HG03571 (cell line): ENCODE measurements around the gene KIRREL2.
"Not testable (repeated sequence)": the region's sequence is repeated elsewhere in the genome, so short reads cannot be mapped to it uniquely, and the experiment has no call there.

ENCODE experiments used
- ATAC-seq: cut with Tn5 transposase; IDR thresholded peaks from one replicate; pipeline ENCODE4 v1.9.1; 2021; ENCODE audit not compliant: unreplicated experiment

The KIRREL2 gene

GRCh38 chr19:35856546-35857149, at the start of gene KIRREL2:
KIRREL2 (plus strand) TSS chr19:35856911; CDS start chr19:35857120, 209 bp downstream.
- no peak for ATAC-seq

DNA sequence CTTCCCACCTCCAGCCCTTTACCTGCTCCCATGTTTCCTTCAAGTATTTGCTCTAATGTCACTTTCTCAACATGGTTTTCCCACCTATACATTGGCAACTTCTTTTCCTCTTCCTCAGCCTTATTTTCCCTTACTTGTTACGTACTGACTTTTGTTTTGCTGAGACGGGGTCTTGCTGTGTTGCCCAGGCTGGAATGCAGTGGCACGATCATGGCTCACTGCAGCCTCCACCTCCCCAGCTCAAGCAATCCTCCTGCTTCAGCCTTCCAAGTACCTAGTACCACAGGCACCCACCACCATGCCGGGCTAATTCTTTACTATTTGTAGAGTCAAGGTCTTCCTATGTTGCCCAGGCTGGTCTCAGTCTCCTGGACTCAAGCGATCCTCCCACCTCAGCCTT, 49.1 kb upstream of the KIRREL2 start:
- no peak for ATAC-seq

DNA sequence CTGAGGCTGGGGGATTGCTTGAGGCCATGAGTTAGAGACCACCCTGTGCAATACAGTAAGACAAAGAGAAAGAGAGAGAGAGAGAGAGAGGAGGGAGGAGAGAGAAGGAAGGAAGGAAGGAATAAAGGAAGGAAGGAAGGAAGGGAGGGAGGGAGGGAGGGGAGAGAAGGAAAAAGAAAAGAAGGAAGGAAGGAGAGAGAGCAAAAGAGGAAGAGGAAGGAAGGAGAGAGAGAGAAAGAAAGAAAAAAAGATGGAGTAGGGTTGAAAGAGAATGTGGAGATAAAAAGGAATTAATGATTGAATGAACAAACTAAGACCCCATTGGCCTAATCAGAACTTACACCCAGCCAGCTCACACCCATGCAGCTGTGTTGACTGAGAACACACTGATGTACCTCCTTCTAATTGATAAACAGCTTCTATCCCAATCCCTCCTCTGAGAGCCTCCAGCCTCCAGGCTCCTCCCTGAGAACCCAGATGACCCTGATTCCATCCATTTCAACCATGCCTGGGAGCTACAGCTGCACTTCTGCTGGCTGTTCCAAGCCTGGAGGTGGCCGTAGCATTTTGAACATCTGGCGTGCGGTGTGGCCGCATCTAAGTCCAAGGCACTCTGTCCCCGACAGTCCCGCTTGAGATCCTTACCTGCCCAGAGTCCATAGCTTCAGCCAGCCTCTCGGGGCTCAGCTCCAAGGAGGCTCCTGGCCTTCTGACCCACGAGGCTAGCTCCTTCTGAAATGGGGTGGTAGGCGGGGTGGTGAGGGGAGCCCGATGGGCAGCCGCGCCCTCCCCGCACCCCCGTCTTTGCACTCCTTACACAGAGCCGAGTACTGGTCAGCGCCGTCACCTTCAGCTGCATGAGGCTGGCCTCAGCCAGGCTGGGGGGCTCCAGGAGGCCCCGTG, 45.1 kb upstream of the KIRREL2 start:
- ATAC-seq, result no peak

GRCh38 chr19:35812220-35813042, 44.3 kb upstream of the KIRREL2 start, which contains the start of gene PRODH2:
PRODH2 (minus strand) TSS chr19:35812845; CDS start chr19:35812805, 40 bp downstream.
- no peak for ATAC-seq

DNA sequence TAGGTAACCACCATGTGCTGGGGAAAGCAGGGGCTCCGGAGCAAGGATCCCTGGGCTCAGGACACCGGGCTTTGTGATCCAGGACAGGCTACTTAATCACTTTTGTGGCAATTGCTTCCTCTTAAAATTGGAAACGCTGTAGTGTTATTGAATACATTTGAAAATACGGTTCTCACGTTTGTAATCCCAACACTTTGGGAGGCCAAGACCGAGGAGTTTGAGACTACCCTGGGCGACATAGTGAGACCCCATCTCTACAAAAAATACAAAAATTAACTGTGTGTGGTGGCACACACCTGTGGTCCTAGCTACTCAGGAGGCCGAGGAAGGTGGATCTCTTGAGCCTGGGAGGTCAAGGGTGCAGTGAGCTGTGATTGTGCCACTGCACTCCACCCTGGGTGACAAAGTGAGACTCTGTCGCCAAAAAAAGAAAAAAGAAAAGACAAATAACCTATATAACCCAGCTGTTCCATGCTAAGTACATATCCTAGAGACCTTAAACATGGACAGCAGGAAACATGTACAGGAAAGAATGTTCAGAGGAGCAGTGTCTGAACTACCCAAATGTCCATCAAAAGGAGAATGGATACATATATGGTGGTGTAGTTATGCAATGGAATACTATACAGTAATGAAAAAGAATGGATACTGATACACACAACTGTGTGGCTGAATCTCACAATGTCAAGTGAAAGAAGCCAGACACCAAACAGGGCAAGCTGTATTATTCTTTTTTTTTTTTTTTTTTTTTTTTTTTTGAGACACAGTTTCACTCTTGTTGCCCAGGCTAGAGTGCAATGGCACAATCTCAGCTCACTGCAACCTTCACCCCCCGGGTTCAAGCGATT, 43.4 kb upstream of the KIRREL2 start:
- no peak for ATAC-seq

DNA sequence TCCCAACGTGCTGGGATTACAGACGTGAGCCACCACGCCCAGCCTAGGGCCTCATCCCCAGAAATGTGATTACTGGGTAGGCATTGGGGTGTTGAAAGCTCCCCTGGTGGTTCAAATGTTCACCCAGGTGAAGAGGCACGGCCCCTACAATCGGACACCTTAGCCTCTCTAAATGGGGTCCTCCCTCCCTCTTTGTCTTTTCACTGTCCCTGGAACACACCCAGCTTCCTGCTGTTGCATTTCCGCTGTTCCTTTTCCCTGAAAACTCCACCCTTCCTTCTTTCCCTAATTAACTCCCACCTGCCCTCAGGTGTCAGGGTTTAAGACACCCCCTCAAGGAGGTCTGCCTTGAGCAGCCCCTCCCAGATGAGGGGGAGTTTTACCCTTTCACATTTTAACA, 40.4 kb upstream of the KIRREL2 start:
- no peak for ATAC-seq

- ATAC-seq, result no peak
Measured at GRCh38 chr19:35816846-35817245, 39.9 kb upstream of the KIRREL2 start.

DNA sequence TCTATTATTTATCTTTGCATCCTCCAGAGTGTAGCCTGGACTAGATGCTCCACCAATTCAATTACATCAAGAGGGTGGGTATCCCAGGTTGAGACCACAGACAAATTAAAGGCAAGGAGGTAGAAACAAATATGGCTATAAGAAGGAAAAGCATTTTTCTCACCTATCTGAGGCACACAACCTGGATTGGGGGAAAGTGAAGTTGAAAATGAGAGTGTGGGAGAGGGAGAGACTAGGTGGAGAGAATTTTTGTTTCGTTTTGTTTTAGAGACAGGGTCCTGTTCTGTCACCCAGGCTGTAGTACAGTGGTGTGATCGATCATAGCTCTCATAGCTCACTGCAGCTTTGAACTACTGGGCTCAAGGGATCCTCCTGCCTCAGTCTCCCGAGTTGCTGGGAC, 38.3 kb upstream of the KIRREL2 start:
- no peak for ATAC-seq

GRCh38 chr19:35822579-35822978, 34.1 kb upstream of the KIRREL2 start:
- ATAC-seq, result no peak

GRCh38 chr19:35824150-35824549, 32.6 kb upstream of the KIRREL2 start:
- no peak for ATAC-seq

- no peak for ATAC-seq
Measured at GRCh38 chr19:35828692-35829301, 27.9 kb upstream of the KIRREL2 start.

DNA sequence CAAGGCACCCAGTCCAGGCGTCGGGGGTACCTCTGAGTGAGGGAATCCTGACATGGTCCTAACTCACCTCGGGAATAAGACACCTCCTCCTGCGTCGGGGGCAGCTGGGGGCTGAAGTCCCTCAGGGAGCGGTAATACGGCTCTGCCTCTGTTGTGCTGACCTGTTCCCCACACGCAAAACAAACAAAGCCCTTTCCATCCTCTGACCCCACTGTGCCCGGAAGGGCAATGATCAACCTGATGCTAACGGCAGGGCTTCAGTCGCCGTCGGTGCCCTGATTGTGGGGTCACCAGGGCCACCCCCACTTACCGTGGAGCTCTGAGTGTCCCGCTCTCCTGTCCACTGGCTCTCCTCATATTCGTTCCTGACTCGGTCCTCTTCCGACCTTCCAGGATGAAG, 25.7 kb upstream of the KIRREL2 start:
- no peak for ATAC-seq

DNA sequence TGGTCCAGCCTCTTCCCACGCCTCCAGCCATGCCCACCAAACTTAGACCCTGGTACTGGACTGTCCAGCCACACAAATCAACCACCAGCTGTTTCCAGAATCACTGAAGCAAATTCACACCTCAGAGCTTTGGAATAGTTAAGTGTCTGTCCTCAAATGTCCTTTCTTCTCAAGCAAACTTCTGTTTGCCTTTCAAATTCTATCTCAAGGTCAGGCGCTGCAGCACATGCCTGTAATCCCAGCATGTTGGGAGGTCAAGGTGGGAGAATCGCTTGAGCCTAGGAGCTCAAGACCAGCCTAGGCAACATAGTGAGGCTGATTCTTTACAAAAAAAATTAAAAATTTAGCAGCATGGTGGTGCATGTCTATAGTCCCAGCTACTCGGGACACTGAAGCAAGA, 24.7 kb upstream of the KIRREL2 start:
- no peak for ATAC-seq

DNA sequence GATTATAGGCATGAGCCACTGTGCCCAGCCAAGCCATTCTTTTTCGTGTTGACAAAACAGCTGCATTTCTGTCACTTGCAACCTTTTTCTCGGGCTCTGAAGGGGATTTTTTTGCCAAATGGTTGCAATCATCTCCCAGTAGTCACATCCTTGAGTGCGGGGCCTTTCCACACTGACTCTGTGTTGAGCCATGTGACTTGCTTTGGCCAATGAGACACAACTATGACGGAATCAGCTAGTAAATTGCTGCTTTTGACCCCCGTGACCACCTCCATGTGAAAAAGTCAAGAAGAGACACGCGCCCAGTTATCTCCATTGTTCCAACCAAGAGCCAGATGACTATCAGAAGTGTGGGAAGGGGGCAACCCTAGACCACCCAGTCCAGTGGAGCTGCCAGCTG, 22.7 kb upstream of the KIRREL2 start:
- ATAC-seq, result no peak

GRCh38 chr19:35836096-35836495, 20.6 kb upstream of the KIRREL2 start:
- not testable (repeated sequence) for ATAC-seq

DNA sequence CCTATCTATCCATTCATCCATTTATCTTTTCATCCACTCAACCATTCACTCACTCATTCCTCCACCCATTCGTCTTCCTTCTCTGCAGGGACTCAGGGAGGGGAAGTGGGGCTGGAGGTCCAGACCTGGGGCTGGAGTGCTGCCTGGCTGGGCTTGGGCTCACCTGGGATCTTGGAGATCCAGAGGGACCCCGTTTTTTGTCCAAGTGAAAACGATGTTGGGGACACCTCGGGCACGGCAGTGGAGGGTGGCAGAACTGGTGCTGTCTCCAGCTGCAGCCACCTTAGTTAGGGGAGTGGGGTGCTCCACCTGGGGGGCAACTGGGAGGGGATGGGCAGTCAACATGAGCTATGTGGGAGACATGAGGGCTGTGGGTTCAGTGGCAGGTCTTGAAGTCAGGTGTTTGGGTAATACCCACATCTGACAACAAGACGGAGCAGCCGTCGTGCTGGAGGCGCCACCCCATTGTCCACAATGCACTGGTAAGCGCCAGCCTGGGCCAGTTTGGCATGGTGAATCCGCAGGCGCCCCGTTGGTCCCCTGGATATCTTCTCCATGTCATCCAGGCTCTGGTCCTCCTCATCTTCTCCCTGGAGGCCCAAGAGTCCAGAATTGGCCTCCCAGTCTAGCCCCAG, 14.6 kb upstream of the KIRREL2 start:
- no peak for ATAC-seq

- ATAC-seq, result no peak
Measured at GRCh38 chr19:35842666-35843272, 13.9 kb upstream of the KIRREL2 start.

- no peak for ATAC-seq
Measured at GRCh38 chr19:35843676-35844481, 12.8 kb upstream of the KIRREL2 start.
